RWPE2 (cell line): ENCODE measurements around the gene NLRP3.

Source experiments
- ATAC-seq: fragments of 200-7000 bp; cut with Tn5 transposase; 3 replicates; pipeline ENCODE4 v1.9.1; 2021; ENCODE audit warnings: low read depth
- DNase-seq: peaks from one replicate; pipeline ENCODE4 v3.0.0-alpha.2; 2020; ENCODE audit warnings: low spot score
- H3K27ac ChIP-seq: fragments of 450-650 bp; 2 replicates; pipeline ENCODE4 v1.5.1; 2017; ENCODE audit warnings: mild to moderate bottlenecking; ENCODE audit not compliant: poor library complexity, severe bottlenecking
- H3K27me3 ChIP-seq: fragments of 250-450 bp; sonication (Bioruptor Pico); 2 replicates; pipeline ENCODE4 v1.5.1; 2021; ENCODE audit warnings: mild to moderate bottlenecking, moderate library complexity; ENCODE audit not compliant: insufficient read depth, poor library complexity, severe bottlenecking
- H3K36me3 ChIP-seq: fragments of 250-450 bp; sonication (Bioruptor Pico); 2 replicates; pipeline ENCODE4 v1.5.1; 2020; ENCODE audit warnings: low read depth, mild to moderate bottlenecking, moderate library complexity
- H3K4me1 ChIP-seq: fragments of 250-450 bp; sonication (Bioruptor Pico); 2 replicates; pipeline ENCODE4 v1.5.1; 2021; ENCODE audit warnings: mild to moderate bottlenecking, moderate library complexity; ENCODE audit not compliant: insufficient read depth, poor library complexity, severe bottlenecking
- H3K4me3 ChIP-seq: fragments of 250-450 bp; sonication (Bioruptor Pico); 2 replicates; pipeline ENCODE4 v1.5.1; 2021; ENCODE audit warnings: mild to moderate bottlenecking, moderate library complexity; ENCODE audit not compliant: severe bottlenecking
- H3K9me3 ChIP-seq: fragments of 250-450 bp; sonication (Bioruptor Pico); 2 replicates; pipeline ENCODE4 v1.5.1; 2021; ENCODE audit warnings: mild to moderate bottlenecking, moderate library complexity; ENCODE audit not compliant: severe bottlenecking
- TF ChIP-seq, protein P1 (sequence below): fragments of 450-650 bp; IDR thresholded peaks from one replicate; pipeline ENCODE4 v1.5.1; 2017; ENCODE audit warnings: mild to moderate bottlenecking, moderate library complexity; ENCODE audit not compliant: poor library complexity, severe bottlenecking

The NLRP3 gene

DNA sequence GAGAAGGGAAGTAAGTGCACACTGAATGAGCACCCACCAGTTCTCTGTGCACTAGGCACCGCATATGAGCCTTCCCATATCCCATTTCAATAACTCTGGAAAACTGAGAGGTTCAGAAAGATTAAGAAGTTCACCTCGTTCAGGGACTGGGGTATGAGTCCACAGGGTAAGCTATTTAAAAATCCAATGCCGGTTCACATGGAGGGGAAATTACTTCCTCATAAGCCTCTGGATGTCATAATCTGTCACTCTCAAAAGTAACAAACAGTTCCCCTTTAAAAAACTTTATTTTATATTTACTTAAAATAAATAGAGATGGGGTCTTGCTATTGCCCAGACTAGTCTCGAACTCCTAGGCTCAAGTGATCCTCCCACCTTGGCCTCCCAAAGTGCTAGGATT, 40.0 kb downstream of the NLRP3 start:
- no peak overlapping the region for H3K27ac ChIP-seq
- no peaks in the 10 kb centered on the region for H3K9me3 ChIP-seq
- H3K27me3 ChIP-seq = no peaks in the 10 kb centered on the region
- DNase-seq (no peak), ATAC-seq (no peak)
- no peaks in the 10 kb centered on the region for H3K4me1 ChIP-seq
- TF ChIP-seq, protein P1, sequence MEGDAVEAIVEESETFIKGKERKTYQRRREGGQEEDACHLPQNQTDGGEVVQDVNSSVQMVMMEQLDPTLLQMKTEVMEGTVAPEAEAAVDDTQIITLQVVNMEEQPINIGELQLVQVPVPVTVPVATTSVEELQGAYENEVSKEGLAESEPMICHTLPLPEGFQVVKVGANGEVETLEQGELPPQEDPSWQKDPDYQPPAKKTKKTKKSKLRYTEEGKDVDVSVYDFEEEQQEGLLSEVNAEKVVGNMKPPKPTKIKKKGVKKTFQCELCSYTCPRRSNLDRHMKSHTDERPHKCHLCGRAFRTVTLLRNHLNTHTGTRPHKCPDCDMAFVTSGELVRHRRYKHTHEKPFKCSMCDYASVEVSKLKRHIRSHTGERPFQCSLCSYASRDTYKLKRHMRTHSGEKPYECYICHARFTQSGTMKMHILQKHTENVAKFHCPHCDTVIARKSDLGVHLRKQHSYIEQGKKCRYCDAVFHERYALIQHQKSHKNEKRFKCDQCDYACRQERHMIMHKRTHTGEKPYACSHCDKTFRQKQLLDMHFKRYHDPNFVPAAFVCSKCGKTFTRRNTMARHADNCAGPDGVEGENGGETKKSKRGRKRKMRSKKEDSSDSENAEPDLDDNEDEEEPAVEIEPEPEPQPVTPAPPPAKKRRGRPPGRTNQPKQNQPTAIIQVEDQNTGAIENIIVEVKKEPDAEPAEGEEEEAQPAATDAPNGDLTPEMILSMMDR = no peak
- H3K36me3 ChIP-seq = no peaks in the 10 kb centered on the region
- no peak overlapping the region for H3K4me3 ChIP-seq

DNA sequence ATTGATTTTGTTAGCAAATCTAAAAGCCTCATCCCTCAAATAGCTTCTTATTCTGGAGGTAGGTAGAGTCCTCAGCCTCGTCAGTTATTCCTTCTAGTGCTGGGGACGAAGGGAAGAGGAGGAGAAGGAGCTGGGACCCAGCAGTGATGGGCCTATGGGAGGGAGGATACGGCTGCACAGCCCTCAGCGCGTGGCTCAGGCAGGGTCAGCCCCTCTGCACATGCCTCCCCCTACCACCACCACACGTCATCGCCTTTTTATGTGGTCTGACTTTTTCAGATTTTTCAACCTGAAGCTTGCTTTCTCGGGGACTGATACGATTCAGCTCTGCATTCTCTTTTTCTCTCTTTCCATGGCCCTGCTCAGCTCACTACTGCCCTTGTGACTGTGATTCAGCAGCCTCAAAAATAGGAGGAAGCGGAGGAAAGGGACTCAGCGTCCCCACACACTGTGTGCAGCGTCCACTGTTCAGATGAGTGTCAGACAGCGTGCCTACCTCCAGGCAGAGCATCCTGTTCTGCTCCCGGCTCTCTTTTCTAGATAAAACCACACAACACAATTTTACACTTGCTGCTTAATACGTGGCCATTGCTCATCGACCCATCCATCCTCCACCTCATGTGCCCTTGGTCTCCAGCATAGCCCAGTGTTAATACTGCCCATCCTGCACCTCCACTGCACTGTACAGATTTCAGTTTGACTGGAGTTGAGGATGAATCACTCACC, 41.1 kb downstream of the NLRP3 start:
- Histone ChIP-seq H3K27ac (no peak overlapping the region), H3K9me3 (no peaks in the 10 kb centered on the region), H3K36me3 (no peaks in the 10 kb centered on the region), H3K27me3 (no peaks in the 10 kb centered on the region), H3K4me1 (no peaks in the 10 kb centered on the region), H3K4me3 (no peak overlapping the region)
- no peak for ATAC-seq
- DNase-seq = no peak
- TF ChIP-seq, protein P1 = no peak

DNA sequence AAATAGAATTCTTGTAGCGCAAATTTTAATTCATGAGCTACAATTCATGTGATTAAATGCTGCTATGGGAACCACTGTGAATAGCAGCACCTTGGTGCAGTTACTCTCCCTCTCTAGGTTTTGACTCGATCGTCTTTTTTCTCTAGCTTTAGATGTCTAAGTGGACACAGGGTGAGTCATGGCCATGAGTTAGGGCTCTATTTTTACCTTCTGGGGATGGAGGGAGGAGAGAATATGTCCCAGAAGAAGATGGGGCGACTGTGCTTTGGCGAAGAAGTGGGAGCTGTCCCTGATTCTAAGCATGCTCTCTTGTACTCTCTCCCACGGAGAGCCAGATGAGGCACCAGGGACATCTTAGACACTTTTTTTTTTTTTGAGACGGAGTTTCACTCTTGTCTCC, 43.5 kb downstream of the NLRP3 start:
- DNase-seq (no peak), ATAC-seq (no peak)
- H3K36me3 ChIP-seq = no peaks in the 10 kb centered on the region
- no peaks in the 10 kb centered on the region for H3K27me3 ChIP-seq
- H3K4me1 ChIP-seq = no peaks in the 10 kb centered on the region
- no peak overlapping the region for H3K27ac ChIP-seq
- no peaks in the 10 kb centered on the region for H3K9me3 ChIP-seq
- TF ChIP-seq, protein P1 = no peak
- H3K4me3 ChIP-seq = no peak overlapping the region

DNA sequence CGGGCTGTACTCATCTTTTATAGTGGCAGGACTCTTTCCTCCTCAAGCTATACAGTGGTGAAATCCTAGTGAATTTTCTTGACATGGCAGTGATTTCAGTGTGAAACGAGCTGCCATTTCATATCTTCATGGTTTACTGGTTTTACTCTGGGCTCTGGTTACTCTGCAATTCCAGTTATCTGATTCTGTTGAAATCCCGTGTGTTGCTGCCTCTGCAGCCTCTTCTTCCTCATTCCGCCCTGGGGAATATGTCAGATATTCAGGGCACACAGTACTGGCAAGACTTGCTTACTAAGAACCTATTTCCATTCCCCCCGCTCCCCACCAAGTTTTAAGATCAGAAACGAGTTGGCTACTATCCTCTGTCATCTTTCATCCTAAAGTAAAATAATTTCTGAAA, 49.8 kb downstream of the NLRP3 start:
- no peaks in the 10 kb centered on the region for H3K27me3 ChIP-seq
- no peaks in the 10 kb centered on the region for H3K9me3 ChIP-seq
- no peaks in the 10 kb centered on the region for H3K4me1 ChIP-seq
- no peaks in the 10 kb centered on the region for H3K36me3 ChIP-seq
- no peak overlapping the region for H3K27ac ChIP-seq
- no peak for ATAC-seq
- H3K4me3 ChIP-seq = no peak overlapping the region
- no peak for DNase-seq
- TF ChIP-seq, protein P1 = no peak

DNA sequence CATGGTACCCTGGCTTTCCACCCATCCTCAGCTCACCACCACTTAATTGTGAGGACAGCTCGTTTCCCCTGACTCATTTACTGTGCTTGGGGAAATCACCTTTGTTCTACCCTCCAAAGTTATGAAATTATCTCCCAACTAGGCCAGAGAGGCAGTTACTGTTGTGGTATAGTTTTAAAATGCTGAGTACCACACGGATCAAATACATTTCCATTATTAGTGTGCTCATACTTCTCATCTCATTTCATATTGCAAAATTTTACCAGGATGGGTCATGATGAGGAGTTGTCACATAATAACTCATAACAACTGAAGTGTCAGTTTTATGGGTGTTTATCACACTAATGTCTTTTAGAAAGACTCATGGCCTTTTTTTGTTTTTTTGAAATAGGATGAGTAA, 51.2 kb downstream of the NLRP3 start:
- Histone ChIP-seq H3K27me3 (no peaks in the 10 kb centered on the region), H3K9me3 (no peaks in the 10 kb centered on the region), H3K4me3 (no peak overlapping the region), H3K36me3 (no peaks in the 10 kb centered on the region), H3K27ac (no peak overlapping the region), H3K4me1 (no peaks in the 10 kb centered on the region)
- ATAC-seq (no peak), DNase-seq (no peak)
- TF ChIP-seq, protein P1 = no peak
